IMR-90 (cell line): ENCODE results near the gene CCR6. TPM values are rescaled to one million over a fixed set of nuclear protein-coding genes. Genes with fewer than 3 reads are reported as not detected.

Source experiments
- ATAC-seq: fragments of 200-7000 bp; cut with Tn5 transposase; 2 replicates; pipeline ENCODE4 v1.9.1; 2020; ENCODE audit warnings: low read depth, mild to moderate bottlenecking, moderate library complexity
- BruUV-seq: library from RNA; stranded (reverse); fragments of 400-500 nt; replicated peaks from 2 replicates; lab custom pipeline; 2021; lab: Mats Ljungman, UMichigan
- CTCF ChIA-PET: fragments of 300-600 bp; formaldehyde crosslinking; extraction: SDS; loops from one replicate; lab custom pipeline; 2021; ENCODE audit warnings: antibody characterized with exemption; lab: Yijun Ruan, JAX
- POLR2A ChIA-PET: fragments of 300-600 bp; sonication (Branson Sonifier 250); formaldehyde crosslinking; loops from one replicate; lab custom pipeline; 2022; ENCODE audit warnings: antibody characterized with exemption; ENCODE audit not compliant: unreplicated experiment; lab: Charles Lee
- DNase-seq: peaks from one replicate; pipeline ENCODE4 v3.0.0; 2013
- H2AFZ ChIP-seq: replicated peaks from 2 replicates; pipeline ENCODE3; 2013; ENCODE audit warnings: low read length, mild to moderate bottlenecking; ENCODE audit not compliant: poor library complexity
- H2AK5ac ChIP-seq: 2 replicates; pipeline ENCODE4 v1.6.1; 2013; ENCODE audit warnings: low read depth, low read length, inconsistent platforms
- H2AK9ac ChIP-seq: replicated peaks from 2 replicates; pipeline ENCODE3; 2013; ENCODE audit warnings: mild to moderate bottlenecking, low read depth, low read length, moderate library complexity; ENCODE audit not compliant: poor library complexity
- H2BK120ac ChIP-seq: 2 replicates; pipeline ENCODE4 v1.6.1; 2013; ENCODE audit warnings: low read depth, low read length, inconsistent platforms
- H2BK15ac ChIP-seq: 3 replicates; pipeline ENCODE4 v1.6.1; 2013; ENCODE audit warnings: low read depth, low read length, inconsistent platforms
- H2BK20ac ChIP-seq: 2 replicates; pipeline ENCODE4 v1.6.1; 2013; ENCODE audit warnings: low read depth, mild to moderate bottlenecking, inconsistent platforms, low read length, moderate library complexity
- H2BK5ac ChIP-seq: 2 replicates; pipeline ENCODE4 v1.6.1; 2013; ENCODE audit warnings: mild to moderate bottlenecking, low read depth, low read length, inconsistent platforms; ENCODE audit not compliant: poor library complexity, severe bottlenecking
- H3K14ac ChIP-seq: replicated peaks from 2 replicates; pipeline ENCODE4 v1.6.1; 2013; ENCODE audit warnings: low read depth, low read length, inconsistent platforms
- H3K18ac ChIP-seq: 2 replicates; pipeline ENCODE4 v1.6.1; 2013; ENCODE audit warnings: low read depth, low read length, control low read depth
- H3K23ac ChIP-seq: 2 replicates; pipeline ENCODE4 v1.6.1; 2013; ENCODE audit warnings: low read depth, low read length, inconsistent platforms
- H3K27ac ChIP-seq: 2 replicates; pipeline ENCODE4 v1.5.1; 2013; ENCODE audit warnings: mild to moderate bottlenecking, control low read depth, low read length; ENCODE audit not compliant: insufficient read depth
- H3K27me3 ChIP-seq: 2 replicates; pipeline ENCODE4 v1.6.1; 2013; ENCODE audit warnings: low read length; ENCODE audit not compliant: control insufficient read depth, insufficient read depth
- H3K36me3 ChIP-seq: 2 replicates; pipeline ENCODE4 v1.6.1; 2013; ENCODE audit warnings: low read length, mixed read lengths; ENCODE audit not compliant: control insufficient read depth, insufficient read depth
- H3K4ac ChIP-seq: 2 replicates; pipeline ENCODE4 v1.6.1; 2013; ENCODE audit warnings: low read depth, low read length, inconsistent platforms
- H3K4me1 ChIP-seq: 2 replicates; pipeline ENCODE4 v1.6.1; 2013; ENCODE audit warnings: low read length, mixed read lengths; ENCODE audit not compliant: control insufficient read depth, insufficient read depth
- H3K4me2 ChIP-seq: 2 replicates; pipeline ENCODE4 v1.6.1; 2013; ENCODE audit warnings: low read depth, mild to moderate bottlenecking, control low read depth, low read length, moderate library complexity
- H3K4me3 ChIP-seq: 2 replicates; pipeline ENCODE4 v1.5.1; 2013; ENCODE audit warnings: low read depth, mild to moderate bottlenecking, control low read depth, low read length, moderate library complexity; ENCODE audit not compliant: insufficient read depth
- H3K56ac ChIP-seq: 2 replicates; pipeline ENCODE4 v1.6.1; 2013; ENCODE audit warnings: low read length, inconsistent platforms; ENCODE audit not compliant: insufficient read depth; ENCODE audit errors: extremely low read depth
- H3K79me1 ChIP-seq, 2 experiments: 2 replicates each; pipeline ENCODE4 v1.6.1; 2013; ENCODE audit warnings: low read length in 2 of 2, inconsistent platforms in 1 of 2, low read depth in 1 of 2
- H3K9ac ChIP-seq: 2 replicates; pipeline ENCODE4 v1.6.1; 2013; ENCODE audit warnings: low read depth, low read length, control low read depth
- H3K9me1 ChIP-seq: 2 replicates; pipeline ENCODE4 v1.6.1; 2013; ENCODE audit warnings: low read length, inconsistent platforms; ENCODE audit not compliant: insufficient read depth
- H3K9me3 ChIP-seq: 2 replicates; pipeline ENCODE4 v1.6.1; 2013; ENCODE audit warnings: low read length; ENCODE audit not compliant: control insufficient read depth, insufficient read depth
- H4K20me1 ChIP-seq: 2 replicates; pipeline ENCODE4 v1.6.1; 2013; ENCODE audit warnings: low read length, inconsistent platforms; ENCODE audit not compliant: insufficient read depth
- H4K5ac ChIP-seq: 2 replicates; pipeline ENCODE4 v1.6.1; 2013; ENCODE audit warnings: mild to moderate bottlenecking, low read depth, low read length, control low read depth
- H4K8ac ChIP-seq, 2 experiments: 2 replicates each; pipeline ENCODE4 v1.6.1; 2013; ENCODE audit warnings: low read depth in 2 of 2, low read length in 2 of 2, control low read depth in 1 of 2, inconsistent platforms in 1 of 2
- H4K91ac ChIP-seq: 2 replicates; pipeline ENCODE4 v1.6.1; 2013; ENCODE audit warnings: low read depth, low read length, inconsistent platforms; ENCODE audit not compliant: insufficient read depth
- CEBPB ChIP-seq: IDR thresholded peaks from 2 replicates; pipeline ENCODE4 v1.6.1; 2012; ENCODE audit warnings: low read depth, low read length, improper control_type of control experiment
- CHD1 ChIP-seq: IDR thresholded peaks from 2 replicates; pipeline ENCODE4 v1.6.1; 2012; ENCODE audit warnings: low read depth, low read length, improper control_type of control experiment
- FOS ChIP-seq: fragments of 150-350 bp; IDR thresholded peaks from 2 replicates; pipeline ENCODE4 v1.6.1; 2016; ENCODE audit warnings: low read depth, low read length
- MAFK ChIP-seq: IDR thresholded peaks from 2 replicates; pipeline ENCODE4 v1.6.1; 2012; ENCODE audit warnings: low read depth, low read length, improper control_type of control experiment
- MAZ ChIP-seq: IDR thresholded peaks from 2 replicates; pipeline ENCODE4 v1.6.1; 2012; ENCODE audit warnings: low read depth, mild to moderate bottlenecking, low read length, improper control_type of control experiment, moderate library complexity, borderline replicate concordance
- MXI1 ChIP-seq: IDR thresholded peaks from 2 replicates; pipeline ENCODE4 v1.6.1; 2012; ENCODE audit warnings: low read depth, mild to moderate bottlenecking, low read length, moderate library complexity, borderline replicate concordance
- POLR2A ChIP-seq: IDR thresholded peaks from 2 replicates; pipeline ENCODE4 v1.6.1; 2012; ENCODE audit warnings: mild to moderate bottlenecking, low read depth, low read length
- RCOR1 ChIP-seq: IDR thresholded peaks from 2 replicates; pipeline ENCODE4 v1.6.1; 2012; ENCODE audit warnings: mild to moderate bottlenecking, low read length, improper control_type of control experiment; ENCODE audit not compliant: insufficient replicate concordance
- RFX5 ChIP-seq: IDR thresholded peaks from 2 replicates; pipeline ENCODE4 v1.8.0; 2012; ENCODE audit warnings: low read depth, mild to moderate bottlenecking, low read length, moderate library complexity
- SMC3 ChIP-seq: fragments of 150-350 bp; IDR thresholded peaks from 2 replicates; pipeline ENCODE4 v1.6.1; 2016; ENCODE audit warnings: low read depth, mild to moderate bottlenecking, antibody characterized with exemption, low read length, moderate library complexity
- WGBS, 2 experiments: methylation state at CpG; one replicate each; pipeline versions ENCODE4 v1.1.5 to v1.1.7; 2013; ENCODE audit warnings: missing lambda C conversion rate in 2 of 2; ENCODE audit not compliant: insufficient read length in 1 of 2; ENCODE audit errors: extremely low coverage in 2 of 2; 5-methylcytosine and 5-hydroxymethylcytosine counted together
- dilution Hi-C: fragments of 300-500 bp; cut with HindIII; formaldehyde crosslinking; loops from one replicate; pipeline ENCODE4 v1.14.3; 2018; ENCODE audit warnings: low sequenced_read_pairs; ENCODE audit not compliant: unreplicated experiment
- in situ Hi-C: fragments of 300-500 bp; cut with MboI; formaldehyde crosslinking; loops from 3 replicates; pipeline ENCODE4 v1.14.3; 2019; ENCODE audit warnings: low sequenced_read_pairs, inconsistent platforms, mixed read lengths
- intact Hi-C: fragments of 100-400 bp; cut with micrococcal nuclease; formaldehyde crosslinking; loops from 2 replicates; pipeline ENCODE4 v1.10.0; 2022
- polyA plus RNA-seq, 3 experiments: library from polyadenylated mRNA; depleted of rRNA; stranded (reverse); fragments of >200 nt; gene quantifications; 2 replicates each; pipeline ENCODE4 v1.2.3, GENCODE V29; 2012; ENCODE audit warnings: low replicate concordance in 1 of 3
- total RNA-seq: library from RNA; depleted of rRNA; stranded (reverse); fragments of >200 nt; gene quantifications from 2 replicates; pipeline ENCODE4 v1.2.3, GENCODE V29; 2012
- TF ChIP-seq, protein P1 (sequence below): conservative IDR thresholded peaks from 2 replicates; pipeline ENCODE4 v1.5.1; 2012; ENCODE audit warnings: mild to moderate bottlenecking, low read depth, low read length, improper control_type of control experiment
- TF ChIP-seq, protein P2 (sequence below): fragments of 150-350 bp; IDR thresholded peaks from 2 replicates; pipeline ENCODE4 v1.6.1; 2017; ENCODE audit warnings: mild to moderate bottlenecking, antibody characterized with exemption, low read length, low read depth
- TF ChIP-seq, protein P3 (sequence below): fragments of 150-350 bp; IDR thresholded peaks from 2 replicates; pipeline ENCODE4 v1.6.1; 2016; ENCODE audit warnings: low read depth, mild to moderate bottlenecking, low read length, moderate library complexity, borderline replicate concordance

Gene CCR6
- total and polyA plus RNA-seq, 2 of the 4 experiments (the other 2 are of a cell fraction) = not detected

DNA sequence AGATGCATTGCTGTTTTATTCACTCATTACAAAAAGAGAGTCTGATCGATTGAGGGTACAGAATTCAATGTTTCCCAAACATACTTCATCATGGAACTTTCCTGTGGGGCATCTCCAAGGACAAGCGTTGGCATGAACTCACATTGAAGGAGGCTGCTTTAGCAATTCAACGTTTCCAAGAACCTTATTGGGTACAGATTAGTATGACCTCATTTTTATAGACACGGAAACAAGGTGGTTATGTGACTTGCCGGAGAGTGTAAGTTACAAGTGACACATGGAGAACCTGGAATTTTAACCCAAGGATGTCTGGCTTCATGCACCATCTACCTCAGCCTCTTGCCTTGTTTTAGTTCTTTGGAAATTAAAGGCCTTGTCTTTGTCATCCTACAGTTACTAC lies 26.1 kb downstream of the CCR6 start:
- Histone ChIP-seq H3K18ac (no peak overlapping the region), H3K4me1 (no peaks in the 10 kb centered on the region), H4K8ac (no peak overlapping the region), H2AK9ac (no peak overlapping the region), H3K27me3 (no peaks in the 10 kb centered on the region), H3K79me1 (no peaks in the 10 kb centered on the region), H3K9me3 (peaks cover 19% of the 10 kb centered on the region), H3K4ac (no peak overlapping the region), H4K5ac (no peak overlapping the region), H4K20me1 (no peaks in the 10 kb centered on the region), H3K4me2 (no peak overlapping the region), H2BK120ac (no peak overlapping the region), H2BK20ac (no peak overlapping the region), H3K4me3 (no peak overlapping the region), H3K23ac (no peak overlapping the region), H3K36me3 (no peaks in the 10 kb centered on the region), H2AFZ (no peak overlapping the region), H3K27ac (no peak overlapping the region), H4K91ac (no peak overlapping the region), H3K9ac (no peak overlapping the region), H3K56ac (no peak overlapping the region), H3K14ac (no peak overlapping the region), H3K9me1 (no peaks in the 10 kb centered on the region), H2BK5ac (no peak overlapping the region), H2BK15ac (no peak overlapping the region), H2AK5ac (no peak overlapping the region)
- no CpG with 5 or more reads among the region's 5 CpGs for WGBS, 2 experiments
- dilution Hi-C loops (no loop called here), in situ Hi-C loops (no loop called here), intact Hi-C loops (no loop called here)
- no TSS peak for BruUV-seq
- DNase-seq (no peak), ATAC-seq (no peak)
- no peak for TF ChIP-seq RCOR1
- no peak for TF ChIP-seq SMC3
- no peak for TF ChIP-seq FOS
- no peak for TF ChIP-seq POLR2A
- no peak for TF ChIP-seq CEBPB
- no peak for TF ChIP-seq MAFK
- TF ChIP-seq MAZ = no peak
- TF ChIP-seq MXI1 = no peak
- no peak for TF ChIP-seq CHD1
- TF ChIP-seq, protein P1, sequence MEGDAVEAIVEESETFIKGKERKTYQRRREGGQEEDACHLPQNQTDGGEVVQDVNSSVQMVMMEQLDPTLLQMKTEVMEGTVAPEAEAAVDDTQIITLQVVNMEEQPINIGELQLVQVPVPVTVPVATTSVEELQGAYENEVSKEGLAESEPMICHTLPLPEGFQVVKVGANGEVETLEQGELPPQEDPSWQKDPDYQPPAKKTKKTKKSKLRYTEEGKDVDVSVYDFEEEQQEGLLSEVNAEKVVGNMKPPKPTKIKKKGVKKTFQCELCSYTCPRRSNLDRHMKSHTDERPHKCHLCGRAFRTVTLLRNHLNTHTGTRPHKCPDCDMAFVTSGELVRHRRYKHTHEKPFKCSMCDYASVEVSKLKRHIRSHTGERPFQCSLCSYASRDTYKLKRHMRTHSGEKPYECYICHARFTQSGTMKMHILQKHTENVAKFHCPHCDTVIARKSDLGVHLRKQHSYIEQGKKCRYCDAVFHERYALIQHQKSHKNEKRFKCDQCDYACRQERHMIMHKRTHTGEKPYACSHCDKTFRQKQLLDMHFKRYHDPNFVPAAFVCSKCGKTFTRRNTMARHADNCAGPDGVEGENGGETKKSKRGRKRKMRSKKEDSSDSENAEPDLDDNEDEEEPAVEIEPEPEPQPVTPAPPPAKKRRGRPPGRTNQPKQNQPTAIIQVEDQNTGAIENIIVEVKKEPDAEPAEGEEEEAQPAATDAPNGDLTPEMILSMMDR = no peak
- TF ChIP-seq, protein P2, sequence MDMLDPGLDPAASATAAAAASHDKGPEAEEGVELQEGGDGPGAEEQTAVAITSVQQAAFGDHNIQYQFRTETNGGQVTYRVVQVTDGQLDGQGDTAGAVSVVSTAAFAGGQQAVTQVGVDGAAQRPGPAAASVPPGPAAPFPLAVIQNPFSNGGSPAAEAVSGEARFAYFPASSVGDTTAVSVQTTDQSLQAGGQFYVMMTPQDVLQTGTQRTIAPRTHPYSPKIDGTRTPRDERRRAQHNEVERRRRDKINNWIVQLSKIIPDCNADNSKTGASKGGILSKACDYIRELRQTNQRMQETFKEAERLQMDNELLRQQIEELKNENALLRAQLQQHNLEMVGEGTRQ = no peak
- TF ChIP-seq RFX5 = no peak
- TF ChIP-seq, protein P3, sequence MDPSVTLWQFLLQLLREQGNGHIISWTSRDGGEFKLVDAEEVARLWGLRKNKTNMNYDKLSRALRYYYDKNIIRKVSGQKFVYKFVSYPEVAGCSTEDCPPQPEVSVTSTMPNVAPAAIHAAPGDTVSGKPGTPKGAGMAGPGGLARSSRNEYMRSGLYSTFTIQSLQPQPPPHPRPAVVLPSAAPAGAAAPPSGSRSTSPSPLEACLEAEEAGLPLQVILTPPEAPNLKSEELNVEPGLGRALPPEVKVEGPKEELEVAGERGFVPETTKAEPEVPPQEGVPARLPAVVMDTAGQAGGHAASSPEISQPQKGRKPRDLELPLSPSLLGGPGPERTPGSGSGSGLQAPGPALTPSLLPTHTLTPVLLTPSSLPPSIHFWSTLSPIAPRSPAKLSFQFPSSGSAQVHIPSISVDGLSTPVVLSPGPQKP = no peak
- ChIA-PET CTCF (no interaction called here), POLR2A (no interaction called here)
